ENCODE results near the gene SDSL. TPM values are rescaled to one million over a fixed set of nuclear protein-coding genes. Genes with fewer than 3 reads are reported as not detected.

The SDSL gene, protein sequence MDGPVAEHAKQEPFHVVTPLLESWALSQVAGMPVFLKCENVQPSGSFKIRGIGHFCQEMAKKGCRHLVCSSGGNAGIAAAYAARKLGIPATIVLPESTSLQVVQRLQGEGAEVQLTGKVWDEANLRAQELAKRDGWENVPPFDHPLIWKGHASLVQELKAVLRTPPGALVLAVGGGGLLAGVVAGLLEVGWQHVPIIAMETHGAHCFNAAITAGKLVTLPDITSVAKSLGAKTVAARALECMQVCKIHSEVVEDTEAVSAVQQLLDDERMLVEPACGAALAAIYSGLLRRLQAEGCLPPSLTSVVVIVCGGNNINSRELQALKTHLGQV
- 1.4 and 1.8 TPM in 2 replicates for polyA plus RNA-seq (2013)

DNA sequence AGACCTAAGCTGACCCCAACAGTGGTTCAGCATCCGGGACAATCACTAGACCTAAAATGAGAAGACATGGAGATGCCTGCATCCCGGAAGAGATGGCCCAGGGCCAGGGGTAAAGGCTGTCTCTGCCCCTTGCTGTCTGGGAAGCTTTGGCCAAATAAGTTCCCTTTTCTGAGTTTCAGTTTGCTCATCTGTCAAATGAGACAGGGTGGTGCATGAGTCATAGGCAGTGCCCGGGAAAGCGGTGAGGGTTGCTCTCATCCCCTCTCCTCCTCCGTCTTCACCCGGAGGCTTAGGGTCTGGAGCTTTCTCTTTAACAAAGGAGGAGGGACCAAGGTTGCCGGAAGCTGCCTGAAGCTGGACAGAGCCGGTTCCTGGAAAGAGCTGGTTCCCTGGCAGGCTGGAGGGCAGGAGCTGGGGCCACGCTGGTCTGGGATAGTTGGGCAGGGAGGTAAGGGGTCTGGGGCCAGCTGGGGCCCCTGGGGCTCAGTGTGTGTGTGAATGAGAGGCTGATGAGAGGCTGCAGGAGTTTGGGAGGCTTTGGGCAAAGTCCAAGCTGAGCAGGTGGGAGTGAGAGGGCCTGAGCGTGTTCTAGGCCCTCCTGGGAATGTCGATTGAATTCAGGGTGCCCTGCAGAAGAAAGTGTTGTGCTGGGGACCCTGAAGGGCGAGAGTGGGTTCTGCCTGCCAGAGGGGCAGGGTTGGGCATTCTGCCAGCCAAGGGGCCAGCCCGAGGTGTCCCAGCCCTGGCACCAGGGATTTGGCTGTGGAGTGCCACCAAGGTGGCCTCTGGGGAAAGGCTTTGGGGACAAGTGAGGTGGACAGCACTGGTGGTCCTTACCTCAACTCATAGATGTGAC, at the start of gene SDSL:
SDSL (plus strand) TSS at position 351 of the 856 bp plus-strand sequence. CDS start 5,603 bp downstream, outside the sequence.
- Histone ChIP-seq H2AK5ac (ENCODE audit: low read length) (peak within 1 kb of the TSS; percentile 16), H3K36me3 (ENCODE audit: control insufficient read depth in 1 of 2, insufficient read depth in 2 of 2, low read length in 2 of 2) (no peaks in the 10 kb centered on the region), H2BK120ac (ENCODE audit: insufficient read depth, low read length, poor library complexity) (peak within 1 kb of the TSS; percentile 39), H3K79me1 (ENCODE audit: low read length) (peaks cover 4% of the 10 kb centered on the region), H3K23ac (ENCODE audit: low read length) (no peak within 1 kb of the TSS), H3K27ac (ENCODE audit: low read depth, low read length) (no peak within 1 kb of the TSS), H3K79me2 (ENCODE audit: control insufficient read depth, insufficient read depth, low read length, poor library complexity) (peaks cover 3% of the 10 kb centered on the region), H3K4ac (ENCODE audit: low read depth, low read length) (peak within 1 kb of the TSS; percentile 38), H3K9me3 (ENCODE audit: insufficient read depth, low read depth, low read length) (no peaks in the 10 kb centered on the region), H4K91ac (ENCODE audit: low read depth, low read length) (peak within 1 kb of the TSS; percentile 74), H3K9ac (ENCODE audit: low read length) (peak within 1 kb of the TSS; percentile 62), H3K14ac (ENCODE audit: low read length) (peak within 1 kb of the TSS; percentile 57), H2AFZ (ENCODE audit: insufficient read depth, low read length, poor library complexity) (peak within 1 kb of the TSS; percentile 19), H3K4me2 (ENCODE audit: low read length) (peak within 1 kb of the TSS; percentile 53), H3K4me1 (ENCODE audit: control insufficient read depth in 1 of 2, insufficient read depth in 2 of 2, low read length in 2 of 2) (peaks cover 7 to 10% of the 10 kb centered on the region in 2 experiments), H2BK5ac (ENCODE audit: low read depth, low read length, poor library complexity) (no peak within 1 kb of the TSS), H3K27me3 (ENCODE audit: insufficient read depth, low read length) (no peaks in the 10 kb centered on the region), H3K18ac (ENCODE audit: low read length) (peak within 1 kb of the TSS; percentile 56), H4K12ac (ENCODE audit: low read depth, low read length) (peak within 1 kb of the TSS; percentile 57), H4K8ac (ENCODE audit: low read depth, low read length) (peak within 1 kb of the TSS; percentile 92), H3K4me3 (ENCODE audit: low read depth, low read length) (peak within 1 kb of the TSS; percentile 58), H2BK12ac (ENCODE audit: low read length) (peak within 1 kb of the TSS; percentile 21)
- WGBS (ENCODE audit: extremely low coverage, insufficient coverage, insufficient read length) = no CpG with 5 or more reads among the region's 13 CpGs
- peak; percentile 70 to 73 for DNase-seq

DNA sequence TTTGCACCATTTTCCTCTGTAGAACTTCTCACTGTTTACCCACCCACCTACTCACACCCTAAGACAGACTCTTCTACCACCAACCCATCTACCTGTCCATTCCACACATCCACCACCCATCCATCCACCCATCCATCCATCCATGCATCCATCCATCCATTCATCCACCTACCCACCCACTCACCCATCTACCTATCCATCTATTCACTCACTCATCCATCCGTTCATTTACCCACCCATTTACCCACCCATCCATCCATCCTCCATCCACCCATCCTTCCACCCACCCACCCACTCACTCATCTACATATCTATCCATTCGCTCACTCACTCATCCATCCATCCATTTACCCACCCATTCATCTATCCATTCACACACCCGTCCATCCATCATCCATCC, 48.7 kb upstream of the SDSL start:
- Histone ChIP-seq H3K14ac (ENCODE audit: low read length) (no peak overlapping the region), H3K79me1 (ENCODE audit: low read length) (no peaks in the 10 kb centered on the region), H3K9me3 (ENCODE audit: insufficient read depth, low read depth, low read length) (no peaks in the 10 kb centered on the region), H2BK5ac (ENCODE audit: low read depth, low read length, poor library complexity) (no peak overlapping the region), H2AK5ac (ENCODE audit: low read length) (no peak overlapping the region), H3K4me3 (ENCODE audit: low read depth, low read length) (no peak overlapping the region), H4K8ac (ENCODE audit: low read depth, low read length) (no peak overlapping the region), H3K23ac (ENCODE audit: low read length) (no peak overlapping the region), H2BK120ac (ENCODE audit: insufficient read depth, low read length, poor library complexity) (no peak overlapping the region), H3K18ac (ENCODE audit: low read length) (no peak overlapping the region), H2BK12ac (ENCODE audit: low read length) (no peak overlapping the region), H4K12ac (ENCODE audit: low read depth, low read length) (no peak overlapping the region), H2AFZ (ENCODE audit: insufficient read depth, low read length, poor library complexity) (no peak overlapping the region), H3K79me2 (ENCODE audit: control insufficient read depth, insufficient read depth, low read length, poor library complexity) (no peaks in the 10 kb centered on the region), H3K27me3 (ENCODE audit: insufficient read depth, low read length) (no peaks in the 10 kb centered on the region), H3K4me2 (ENCODE audit: low read length) (no peak overlapping the region), H3K9ac (ENCODE audit: low read length) (no peak overlapping the region), H3K4me1 (ENCODE audit: control insufficient read depth in 1 of 2, insufficient read depth in 2 of 2, low read length in 2 of 2) (no peaks in the 10 kb centered on the region), H4K91ac (ENCODE audit: low read depth, low read length) (no peak overlapping the region), H3K27ac (ENCODE audit: low read depth, low read length) (no peak overlapping the region), H3K4ac (ENCODE audit: low read depth, low read length) (no peak overlapping the region), H3K36me3 (ENCODE audit: control insufficient read depth in 1 of 2, insufficient read depth in 2 of 2, low read length in 2 of 2) (peaks cover 7 to 22% of the 10 kb centered on the region in 2 experiments)
- 99% methylated on average over 3 of the region's 3 CpGs for WGBS (ENCODE audit: extremely low coverage, insufficient coverage, insufficient read length)
- no peak for DNase-seq

DNA sequence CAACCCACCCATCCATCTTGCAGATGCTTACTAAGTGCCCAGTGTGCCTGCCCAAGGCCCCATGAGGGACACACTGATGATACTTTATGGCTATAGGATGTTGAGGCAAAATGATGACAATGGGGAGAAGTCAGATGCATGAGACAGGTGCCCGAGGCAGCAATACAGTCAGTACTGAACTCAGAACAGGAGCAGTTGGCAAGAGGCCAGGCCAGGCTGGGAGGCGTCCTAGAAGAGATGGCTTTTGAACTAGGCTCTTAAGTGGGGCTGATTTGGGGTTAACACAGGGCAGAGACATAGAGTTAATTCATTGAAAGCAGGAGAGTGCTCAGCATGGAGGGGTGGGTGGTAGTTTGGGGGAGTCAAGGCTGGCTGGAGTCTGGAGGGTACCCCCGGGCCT, 48.2 kb upstream of the SDSL start:
- Histone ChIP-seq H3K18ac (ENCODE audit: low read length) (no peak overlapping the region), H3K9me3 (ENCODE audit: insufficient read depth, low read depth, low read length) (no peaks in the 10 kb centered on the region), H3K4me2 (ENCODE audit: low read length) (no peak overlapping the region), H2BK120ac (ENCODE audit: insufficient read depth, low read length, poor library complexity) (no peak overlapping the region), H3K4ac (ENCODE audit: low read depth, low read length) (no peak overlapping the region), H3K4me3 (ENCODE audit: low read depth, low read length) (no peak overlapping the region), H3K36me3 (ENCODE audit: control insufficient read depth in 1 of 2, insufficient read depth in 2 of 2, low read length in 2 of 2) (peaks cover 7 to 22% of the 10 kb centered on the region in 2 experiments), H3K4me1 (ENCODE audit: control insufficient read depth in 1 of 2, insufficient read depth in 2 of 2, low read length in 2 of 2) (no peaks in the 10 kb centered on the region), H2BK5ac (ENCODE audit: low read depth, low read length, poor library complexity) (no peak overlapping the region), H3K79me1 (ENCODE audit: low read length) (no peaks in the 10 kb centered on the region), H3K23ac (ENCODE audit: low read length) (no peak overlapping the region), H3K9ac (ENCODE audit: low read length) (no peak overlapping the region), H4K12ac (ENCODE audit: low read depth, low read length) (no peak overlapping the region), H3K79me2 (ENCODE audit: control insufficient read depth, insufficient read depth, low read length, poor library complexity) (no peaks in the 10 kb centered on the region), H3K14ac (ENCODE audit: low read length) (no peak overlapping the region), H2BK12ac (ENCODE audit: low read length) (no peak overlapping the region), H4K8ac (ENCODE audit: low read depth, low read length) (no peak overlapping the region), H4K91ac (ENCODE audit: low read depth, low read length) (no peak overlapping the region), H2AFZ (ENCODE audit: insufficient read depth, low read length, poor library complexity) (no peak overlapping the region), H3K27ac (ENCODE audit: low read depth, low read length) (no peak overlapping the region), H3K27me3 (ENCODE audit: insufficient read depth, low read length) (no peaks in the 10 kb centered on the region), H2AK5ac (ENCODE audit: low read length) (no peak overlapping the region)
- no peak for DNase-seq
- WGBS (ENCODE audit: extremely low coverage, insufficient coverage, insufficient read length) = no CpG with 5 or more reads among the region's 3 CpGs

DNA sequence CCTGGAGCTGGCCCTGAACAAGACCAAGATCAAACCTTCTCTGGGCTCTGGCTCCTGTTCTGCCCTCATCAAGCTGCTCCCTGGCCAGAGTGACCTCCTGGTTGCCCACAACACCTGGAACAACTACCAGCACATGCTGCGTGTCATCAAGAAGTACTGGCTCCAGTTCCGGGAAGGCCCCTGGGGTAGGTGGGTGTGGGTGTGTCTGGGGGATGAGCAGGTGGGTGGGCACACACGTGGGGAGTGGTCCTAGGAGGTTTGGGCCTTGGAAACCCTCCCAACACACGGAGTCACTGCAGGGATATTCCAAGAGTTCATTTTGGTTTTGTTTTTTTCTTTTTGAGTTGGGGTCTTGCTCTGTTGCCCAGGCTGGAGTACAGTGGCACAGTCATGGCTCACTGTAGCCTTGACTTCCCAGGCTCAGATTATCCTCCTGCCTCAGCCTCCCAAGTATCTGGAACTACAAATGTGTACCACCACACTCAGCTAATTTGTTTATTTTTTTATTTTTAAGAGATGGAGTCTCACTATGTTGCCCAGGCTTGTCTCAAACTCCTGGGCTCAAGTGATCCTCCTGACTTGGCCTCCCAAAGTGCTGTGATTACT, 47.3 kb upstream of the SDSL start:
- Histone ChIP-seq H3K36me3 (ENCODE audit: control insufficient read depth in 1 of 2, insufficient read depth in 2 of 2, low read length in 2 of 2) (peaks cover 7 to 22% of the 10 kb centered on the region in 2 experiments), H3K9ac (ENCODE audit: low read length) (no peak overlapping the region), H3K18ac (ENCODE audit: low read length) (no peak overlapping the region), H3K4me3 (ENCODE audit: low read depth, low read length) (no peak overlapping the region), H2BK5ac (ENCODE audit: low read depth, low read length, poor library complexity) (no peak overlapping the region), H3K4me1 (ENCODE audit: control insufficient read depth in 1 of 2, insufficient read depth in 2 of 2, low read length in 2 of 2) (no peaks in the 10 kb centered on the region), H3K79me1 (ENCODE audit: low read length) (no peaks in the 10 kb centered on the region), H3K79me2 (ENCODE audit: control insufficient read depth, insufficient read depth, low read length, poor library complexity) (no peaks in the 10 kb centered on the region), H4K91ac (ENCODE audit: low read depth, low read length) (no peak overlapping the region), H2BK12ac (ENCODE audit: low read length) (no peak overlapping the region), H3K4me2 (ENCODE audit: low read length) (no peak overlapping the region), H3K23ac (ENCODE audit: low read length) (no peak overlapping the region), H3K9me3 (ENCODE audit: insufficient read depth, low read depth, low read length) (no peaks in the 10 kb centered on the region), H2BK120ac (ENCODE audit: insufficient read depth, low read length, poor library complexity) (no peak overlapping the region), H3K27me3 (ENCODE audit: insufficient read depth, low read length) (no peaks in the 10 kb centered on the region), H3K14ac (ENCODE audit: low read length) (no peak overlapping the region), H3K27ac (ENCODE audit: low read depth, low read length) (no peak overlapping the region), H2AK5ac (ENCODE audit: low read length) (no peak overlapping the region), H3K4ac (ENCODE audit: low read depth, low read length) (no peak overlapping the region), H4K8ac (ENCODE audit: low read depth, low read length) (no peak overlapping the region), H4K12ac (ENCODE audit: low read depth, low read length) (no peak overlapping the region), H2AFZ (ENCODE audit: insufficient read depth, low read length, poor library complexity) (no peak overlapping the region)
- DNase-seq = no peak
- no CpG with 5 or more reads among the region's 4 CpGs for WGBS (ENCODE audit: extremely low coverage, insufficient coverage, insufficient read length)

Data from trophoblast cell (in vitro differentiated cells and primary cell).